GM12891 (cell line): Measurements from ENCODE around the gene SNRPB.

Experiments
- PAX5 ChIP-seq: IDR thresholded peaks from 2 replicates; pipeline ENCODE4 v1.6.1; 2011; ENCODE audit warnings: low read length, moderate library complexity, mild to moderate bottlenecking; ENCODE audit not compliant: insufficient read depth, severe bottlenecking
- POLR2A ChIP-seq: IDR thresholded peaks from 2 replicates; pipeline ENCODE4 v1.6.1; 2011; ENCODE audit warnings: low read depth, low read length, control low read depth
- POLR2AphosphoS5 ChIP-seq: IDR thresholded peaks from 2 replicates; pipeline ENCODE4 v1.6.1; 2011; ENCODE audit warnings: low read depth, low read length, control low read depth
- POU2F2 ChIP-seq: IDR thresholded peaks from 2 replicates; pipeline ENCODE4 v1.6.1; 2011; ENCODE audit warnings: low read depth, mild to moderate bottlenecking, control low read depth, low read length, moderate library complexity
- SPI1 ChIP-seq: IDR thresholded peaks from 2 replicates; pipeline ENCODE4 v1.6.1; 2011; ENCODE audit warnings: low read depth, low read length, control low read depth
- TAF1 ChIP-seq: IDR thresholded peaks from 2 replicates; pipeline ENCODE4 v1.6.1; 2011; ENCODE audit warnings: low read depth, low read length, control low read depth

GRCh38 chr20:2446845-2447244, 23.7 kb downstream of the SNRPB start:
- no peak for TF ChIP-seq TAF1
- TF ChIP-seq POLR2A: no peak
- no peak for TF ChIP-seq POLR2AphosphoS5
- TF ChIP-seq SPI1: no peak
- no peak for TF ChIP-seq POU2F2
- TF ChIP-seq PAX5: no peak
